Ovary (tissue), 3 donors: Measurements from ENCODE around the gene IFITM10.

Source experiments
- CTCF ChIP-seq, 3 donors: fragments of 450-650 bp in 2 of 3; fragments of 200-600 bp in 1 of 3; IDR thresholded peaks; one replicate each; pipeline versions ENCODE4 v1.5.1 to v1.8.0; 2016 to 2022; ENCODE audit warnings: antibody characterized with exemption in 3 of 3, mild to moderate bottlenecking in 1 of 3
- EP300 ChIP-seq: sonication (generic); formaldehyde crosslinking; IDR thresholded peaks from one replicate; pipeline ENCODE4 v1.6.1; 2017; ENCODE audit warnings: antibody characterized with exemption
- POLR2A ChIP-seq: fragments of 450-650 bp; IDR thresholded peaks from one replicate; pipeline ENCODE4 v1.6.1; 2017; ENCODE audit warnings: antibody characterized with exemption, mild to moderate bottlenecking, moderate library complexity
- donor health status: DM: no; HTN: no; CAD: no.

DNA sequence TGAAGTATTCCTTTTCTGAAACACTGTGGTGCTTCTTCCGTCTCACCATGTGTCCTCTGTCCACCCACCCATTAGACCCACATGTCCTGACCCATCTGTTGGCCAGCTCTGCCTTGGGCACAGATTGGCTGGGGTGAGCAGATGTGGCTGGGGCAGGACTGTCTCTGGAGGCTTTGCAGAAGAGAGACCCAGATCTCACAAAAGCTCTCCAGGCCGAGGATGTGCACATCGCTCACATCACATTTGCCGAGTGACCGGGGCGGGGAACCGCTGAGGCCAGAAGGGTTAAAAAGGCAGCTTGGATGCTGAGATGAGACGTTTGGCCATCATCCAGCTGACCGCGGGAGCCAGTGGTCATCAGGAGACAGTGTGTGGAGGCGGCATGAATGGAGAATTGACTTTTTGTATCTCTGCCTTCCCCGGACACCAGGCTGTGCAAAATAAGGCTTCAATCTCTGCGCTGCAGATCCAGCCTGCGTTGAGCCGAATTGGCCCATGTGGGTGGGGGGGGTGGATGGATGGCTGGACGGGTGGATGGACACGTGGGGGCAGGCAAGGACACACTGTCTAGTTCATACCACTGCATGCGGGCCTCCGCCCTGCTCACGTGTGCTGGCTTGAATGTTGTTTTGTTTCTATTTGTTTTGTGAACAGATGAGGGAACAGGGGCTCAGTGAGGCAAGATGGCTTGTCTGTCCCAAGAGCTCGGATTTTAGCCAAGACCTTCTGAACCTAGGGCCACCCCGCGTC is 6.1 kb downstream of the IFITM10 start:
- TF ChIP-seq CTCF (IDR thresholded peaks at IDR 0.05) (no peak), EP300 (no peak), POLR2A (no peak)
